B cell (primary cell): ENCODE data around the gene S100A3. TPM values are rescaled to one million over a fixed set of nuclear protein-coding genes. Genes with fewer than 3 reads are reported as not detected.

Source experiments
- ATAC-seq: fragments of 200-7000 bp; cut with Tn5 transposase; one replicate; pipeline ENCODE4 v1.10.0; 2021; ENCODE audit warnings: low read depth, mild to moderate bottlenecking, moderate number of reproducible peaks, moderate library complexity
- CTCF ChIA-PET: fragments of 350-600 bp; sonication (Branson Sonifier 250); formaldehyde crosslinking; loops from one replicate; lab custom pipeline; 2021; ENCODE audit warnings: antibody characterized with exemption, inconsistent platforms; lab: Charles Lee
- POLR2A ChIA-PET: fragments of 350-600 bp; sonication (Branson Sonifier 250); formaldehyde crosslinking; loops from one replicate; lab custom pipeline; 2021; ENCODE audit warnings: antibody characterized with exemption; lab: Charles Lee
- DNase-seq: peaks from one replicate; pipeline ENCODE4 v3.0.0; 2013
- H2AFZ ChIP-seq: 2 replicates; pipeline ENCODE4 v1.6.1; 2012; ENCODE audit warnings: mild to moderate bottlenecking, low read depth, low read length; ENCODE audit not compliant: insufficient read depth, poor library complexity, severe bottlenecking
- H3K27ac ChIP-seq, 2 donors: 1 replicate in 1 of 2; 2 replicates in 1 of 2; pipeline ENCODE4 v1.5.1; 2012 to 2013; ENCODE audit warnings: low read length in 2 of 2, mild to moderate bottlenecking in 2 of 2, moderate library complexity in 1 of 2
- H3K27me3 ChIP-seq, 4 experiments: fragments of 200-600 bp in 1 of 4; sonication (generic) in 1 of 4; replicated peaks in 1 of 4; 1 replicate in 2 of 4; 2 replicates in 2 of 4; pipeline versions ENCODE4 v1.6.1 to v1.7.0; 2013 to 2016; ENCODE audit warnings: low read length in 3 of 4, mild to moderate bottlenecking in 2 of 4, mixed read lengths in 1 of 4, moderate library complexity in 1 of 4; ENCODE audit not compliant: insufficient read depth in 4 of 4, control insufficient read depth in 3 of 4; ENCODE audit errors: control extremely low read depth in 1 of 4
- H3K36me3 ChIP-seq, 2 experiments: replicated peaks in 1 of 2; 1 replicate in 1 of 2; 2 replicates in 1 of 2; pipeline versions ENCODE4 v1.6.1 to v1.7.1; 2013; ENCODE audit warnings: low read length in 1 of 2; ENCODE audit not compliant: insufficient read depth in 2 of 2, control insufficient read depth in 1 of 2; ENCODE audit errors: control extremely low read depth in 1 of 2, extremely low read depth in 1 of 2
- H3K4me1 ChIP-seq, 2 donors: fragments of 200-600 bp in 1 of 2; sonication (generic) in 1 of 2; 1 replicate in 1 of 2; 2 replicates in 1 of 2; pipeline versions ENCODE4 v1.5.1 to v1.6.1; 2013 to 2017; ENCODE audit warnings: low read length in 2 of 2; ENCODE audit not compliant: control insufficient read depth in 2 of 2, insufficient read depth in 2 of 2
- H3K4me2 ChIP-seq: replicated peaks from 2 replicates; pipeline ENCODE3; 2012; ENCODE audit warnings: mild to moderate bottlenecking, low read depth, low read length; ENCODE audit not compliant: poor library complexity, severe bottlenecking
- H3K4me3 ChIP-seq, 5 experiments: fragments of 200-600 bp in 1 of 5; sonication (generic) in 1 of 5; 1 replicate in 3 of 5; 2 replicates in 2 of 5; pipeline versions ENCODE4 v1.5.1 to v1.7.0; 2011 to 2016; ENCODE audit warnings: low read length in 4 of 5, mild to moderate bottlenecking in 4 of 5, low read depth in 2 of 5, control low read depth in 1 of 5, moderate library complexity in 1 of 5; ENCODE audit not compliant: insufficient read depth in 1 of 5; ENCODE audit errors: control extremely low read depth in 1 of 5, extremely low read depth in 1 of 5
- H3K79me2 ChIP-seq: fragments of 200-600 bp; sonication (generic); one replicate; pipeline ENCODE4 v1.6.0; 2016; ENCODE audit warnings: low read length; ENCODE audit not compliant: control insufficient read depth, insufficient read depth
- H3K9ac ChIP-seq: fragments of 200-600 bp; sonication (generic); 2 replicates; pipeline ENCODE4 v1.6.1; 2017; ENCODE audit warnings: mild to moderate bottlenecking, low read length, moderate library complexity
- H3K9me3 ChIP-seq, 3 donors: one replicate each; pipeline versions ENCODE4 v1.6.1 to v1.7.1; 2013; ENCODE audit warnings: low read length in 2 of 3; ENCODE audit not compliant: control insufficient read depth in 2 of 3, insufficient read depth in 1 of 3; ENCODE audit errors: control extremely low read depth in 1 of 3
- H4K20me1 ChIP-seq: 2 replicates; pipeline ENCODE4 v1.6.0; 2012; ENCODE audit warnings: mild to moderate bottlenecking, low read length; ENCODE audit not compliant: insufficient read depth, control insufficient read depth, poor library complexity, severe bottlenecking
- H3K27ac Mint-ChIP-seq: one replicate; pipeline ENCODE4 v1.8.0; 2021; ENCODE audit warnings: mixed read lengths
- H3K27me3 Mint-ChIP-seq: one replicate; pipeline ENCODE4 v1.8.0; 2021; ENCODE audit warnings: mixed read lengths
- H3K4me1 Mint-ChIP-seq: one replicate; pipeline ENCODE4 v1.8.0; 2021; ENCODE audit warnings: mixed read lengths
- H3K4me3 Mint-ChIP-seq: one replicate; pipeline ENCODE4 v1.8.0; 2021; ENCODE audit warnings: mixed read lengths
- H3K9me3 Mint-ChIP-seq: one replicate; pipeline ENCODE4 v1.8.0; 2022; ENCODE audit warnings: mixed read lengths; ENCODE audit not compliant: insufficient read depth
- CTCF ChIP-seq: fragments of 200-600 bp; IDR thresholded peaks from one replicate; pipeline ENCODE4 v1.8.0; 2022; ENCODE audit warnings: antibody characterized with exemption, mild to moderate bottlenecking
- EZH2 ChIP-seq: IDR thresholded peaks from 2 replicates; pipeline ENCODE4 v1.6.1; 2012; ENCODE audit warnings: borderline replicate concordance, low read depth, mild to moderate bottlenecking, moderate library complexity, low read length; ENCODE audit not compliant: insufficient read depth, poor library complexity, severe bottlenecking
- WGBS: methylation state at CpG from one replicate; pipeline ENCODE4 v1.1.5; 2013; ENCODE audit warnings: missing lambda C conversion rate; ENCODE audit not compliant: insufficient coverage; 5-methylcytosine and 5-hydroxymethylcytosine counted together
- intact Hi-C: fragments of 100-400 bp; cut with micrococcal nuclease; formaldehyde crosslinking; loops from one replicate; pipeline ENCODE4 v1.10.0; 2022
- polyA plus RNA-seq: library from polyadenylated mRNA; depleted of rRNA; stranded (reverse); fragments of >200 nt; gene quantifications from 2 replicates; pipeline ENCODE4 v1.2.3, GENCODE V29; 2012
- total RNA-seq, 2 donors: library from RNA; stranded (reverse); fragments of 120-200 nt in 1 of 2; gene quantifications; 1 replicate in 1 of 2; 2 replicates in 1 of 2; pipeline versions ENCODE4 v1.2.3 to v1.2.4, GENCODE V29; 2013 to 2022

S100A3 gene
- total and polyA plus RNA-seq, 2 donors (not counting 1 experiment from before 2014, with no cell fraction given), result not detected

- Mint-ChIP-seq H3K9me3 (no peaks in the 10 kb centered on the region), H3K27ac (peak overlapping the region; percentile 70), H3K4me1 (peaks cover 37% of the 10 kb centered on the region), H3K4me3 (no peak overlapping the region), H3K27me3 (peaks cover 9% of the 10 kb centered on the region)
- no peak overlapping the region for H3K4me3 ChIP-seq
- ChIA-PET CTCF (interaction anchor here (0.8 to 7.5 kb wide), 2 partner anchors 14 to 36 kb away, joined by 7 to 59 read pairs; partner anchors contain the start of gene S100A6), POLR2A (no interaction called here)
- TF ChIP-seq CTCF (no peak), EZH2 (no peak)
- DNase-seq (no peak), ATAC-seq (no peak)
- H3K4me2 ChIP-seq, result no peak overlapping the region
- no peak overlapping the region for H3K9ac ChIP-seq
- peaks cover 0 to 2% of the 10 kb centered on the region in 2 experiments for H3K36me3 ChIP-seq
- H4K20me1 ChIP-seq, result no peaks in the 10 kb centered on the region
- H3K27me3 ChIP-seq, result peaks cover 0 to 5% (median 0%) of the 10 kb centered on the region in 4 experiments
- H2AFZ ChIP-seq, result no peak overlapping the region
- H3K27ac ChIP-seq, result peak overlapping the region in 1 of 2 donors; percentile 82
- WGBS, result 68% methylated on average over 6 of the region's 14 CpGs
- intact Hi-C loops, result no loop called here
- no peaks in the 10 kb centered on the region for H3K79me2 ChIP-seq
- peaks cover 22 to 28% of the 10 kb centered on the region in 2 donors for H3K4me1 ChIP-seq
- H3K9me3 ChIP-seq, result no peaks in the 10 kb centered on the region
Observed at GRCh38 chr1:153546796-153547559, 2.1 kb downstream of the S100A3 start.

- Histone ChIP-seq H2AFZ (peak overlapping the region; percentile 77), H3K4me3 (no peak overlapping the region), H4K20me1 (no peaks in the 10 kb centered on the region), H3K79me2 (no peaks in the 10 kb centered on the region), H3K9ac (peak overlapping the region; percentile 55), H3K27me3 (peaks cover 0 to 5% (median 0%) of the 10 kb centered on the region in 4 experiments), H3K36me3 (peaks cover 0 to 2% of the 10 kb centered on the region in 2 experiments), H3K4me1 (peaks cover 25 to 32% of the 10 kb centered on the region in 2 donors), H3K9me3 (peaks cover 0 to under 1% (median 0%) of the 10 kb centered on the region in 3 donors), H3K27ac (peak overlapping the region; percentile 70 to 82), H3K4me2 (peak overlapping the region; percentile 75)
- ChIA-PET CTCF (interaction anchor here (0.8 to 7.5 kb wide), 4 partner anchors 13 to 440 kb away, joined by 5 to 59 read pairs (median 6); partner anchors contain the start of genes RAB13 and S100A6), POLR2A (interaction anchor here (2.3 kb wide), 1 partner anchor 11 kb away, joined by 20 read pairs; the partner anchor contains the start of gene S100A6)
- H3K4me1 Mint-ChIP-seq, result peaks cover 43% of the 10 kb centered on the region
- 94% methylated on average over 7 of the region's 8 CpGs for WGBS
- no peak overlapping the region for H3K4me3 Mint-ChIP-seq
- no peak for TF ChIP-seq CTCF
- no peak for TF ChIP-seq EZH2
- peak overlapping the region; percentile 70 for H3K27ac Mint-ChIP-seq
- H3K9me3 Mint-ChIP-seq, result no peaks in the 10 kb centered on the region
- ATAC-seq (no peak), DNase-seq (no peak)
- intact Hi-C loops, result no loop called here
- peaks cover 6% of the 10 kb centered on the region for H3K27me3 Mint-ChIP-seq
Observed at GRCh38 chr1:153546371-153546770, 2.7 kb downstream of the S100A3 start.
